ENCODE results near the gene MYOD1. TPM values are rescaled to one million over a fixed set of nuclear protein-coding genes. Genes with fewer than 3 reads are reported as not detected.

Gene MYOD1
- not detected in 2 replicates for total RNA-seq

GRCh38 chr11:17719028-17719937, at the start of gene MYOD1:
MYOD1 (plus strand) TSS chr11:17719571; CDS start chr11:17719783, 212 bp downstream.

GRCh38 chr11:17734418-17734911, 15.1 kb downstream of the MYOD1 start, which contains the start of gene KCNC1:
KCNC1 (plus strand) TSS chr11:17734781; CDS start chr11:17736003, 1,222 bp downstream.

Other genes starting within 250 kb of the MYOD1 start
- 0.26 and 0.54 TPM in 2 replicates for gene ABCC8, start 242.7 kb upstream of the MYOD1 start, total RNA-seq
- not detected in 2 replicates for gene USH1C, start 175.2 kb upstream of the MYOD1 start, total RNA-seq
- not detected in 2 replicates for gene OTOG, start 172.3 kb upstream of the MYOD1 start, total RNA-seq
- gene KCNC1, start 15.2 kb downstream of the MYOD1 start, total RNA-seq, result not detected in 2 replicates